K562 (cell line): ENCODE data around the gene TLR5.

ENCODE experiments used
- CTCF ChIP-seq, 3 experiments: IDR thresholded peaks in 2 of 3; conservative IDR thresholded peaks in 1 of 3; 2 replicates each; pipeline ENCODE4 v1.5.1; 2011 to 2012; ENCODE audit warnings: low read length in 3 of 3, mild to moderate bottlenecking in 3 of 3, control low read depth in 2 of 3, improper control_type of control experiment in 1 of 3, inconsistent platforms in 1 of 3, low read depth in 1 of 3, mixed read lengths in 1 of 3, moderate library complexity in 1 of 3; ENCODE audit not compliant: insufficient read depth in 2 of 3
- EZH2 ChIP-seq: IDR thresholded peaks from 2 replicates; pipeline ENCODE4 v1.6.1; 2012; ENCODE audit warnings: low read depth, mild to moderate bottlenecking, inconsistent platforms, low read length, borderline replicate concordance
- HMG20A ChIP-seq: fragments of 450-650 bp; formaldehyde crosslinking; conservative IDR thresholded peaks from 2 replicates; pipeline ENCODE4 v1.4.0; 2020; ENCODE audit warnings: mild to moderate bottlenecking, mixed read lengths
- NR2C2 ChIP-seq, 2 experiments: fragments of 200-800 bp in 1 of 2; sonication (Bioruptor generic) in 1 of 2; sonication (generic) in 1 of 2; formaldehyde crosslinking in 1 of 2; IDR thresholded peaks; 2 replicates each; pipeline versions ENCODE4 v1.6.1 to v1.8.0; 2016 to 2022; ENCODE audit warnings: mild to moderate bottlenecking in 1 of 2, missing compliant biosample characterization in 1 of 2, missing genetic modification characterization in 1 of 2, missing genetic modification reagents in 1 of 2

- TF ChIP-seq HMG20A (CRISPR knock-in tag) (no peak), NR2C2 (CRISPR knock-in tag; IDR thresholded peaks at IDR 0.05) (no peak), NR2C2 (tag; IDR thresholded peaks at IDR 0.05) (no peak), EZH2 (no peak), CTCF (IDR thresholded peaks at IDR 0.05 in 2 of 3, conservative IDR thresholded peaks at IDR 0.05 in 1 of 3; ENCODE audit: insufficient read depth in 2 of 3, low read depth in 1 of 3, low read length in 3 of 3) (no peak)
These were observed 53.8 kb downstream of the TLR5 start for GRCh38 chr1:223089250-223089649.
